Measurements from ENCODE around the gene FNIP2. TPM values are rescaled to one million over a fixed set of nuclear protein-coding genes. Genes with fewer than 3 reads are reported as not detected.
A peak's percentile ranks its signal among the peaks of the same experiment; 100 is the strongest.

The FNIP2 gene
- total RNA-seq, 1 donor from 2014 or later, result 56.0 TPM

DNA sequence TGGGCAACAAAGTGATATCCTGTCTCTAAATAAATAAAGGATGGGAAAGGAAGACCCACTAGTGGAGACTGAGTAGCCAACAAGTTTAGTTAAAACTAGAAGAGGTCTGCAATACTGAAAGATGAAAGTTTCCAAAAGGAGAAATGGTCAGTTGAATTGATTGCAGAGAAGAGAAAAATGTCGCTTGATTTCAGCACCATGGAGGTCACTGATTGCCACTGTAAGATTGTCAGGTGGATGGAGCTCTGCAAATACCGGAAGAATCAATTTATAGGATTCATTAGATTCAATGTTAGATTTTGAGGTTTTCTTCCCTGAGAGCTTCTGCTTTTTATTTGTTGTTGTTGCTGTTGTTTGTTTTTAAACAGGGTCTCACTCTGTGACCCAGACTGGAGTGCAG, 5.4 kb upstream of the FNIP2 start:
- H3K9me3 Mint-ChIP-seq (ENCODE audit: low read depth), result peaks cover 4% of the 10 kb centered on the region
- peaks cover 4% of the 10 kb centered on the region for H3K27me3 Mint-ChIP-seq
- no peaks in the 10 kb centered on the region for H3K36me3 Mint-ChIP-seq (ENCODE audit: insufficient read depth)
- no peak for TF ChIP-seq CTCF (IDR thresholded peaks at IDR 0.05; ENCODE audit: unreplicated experiment)
- H3K27ac Mint-ChIP-seq, result no peak overlapping the region
- H3K4me3 Mint-ChIP-seq (ENCODE audit: low read depth), result no peak overlapping the region
- H3K4me1 Mint-ChIP-seq (ENCODE audit: low read depth), result peaks cover 9% of the 10 kb centered on the region
- no peak for DNase-seq (ENCODE audit: low spot score, unreplicated experiment)

DNA sequence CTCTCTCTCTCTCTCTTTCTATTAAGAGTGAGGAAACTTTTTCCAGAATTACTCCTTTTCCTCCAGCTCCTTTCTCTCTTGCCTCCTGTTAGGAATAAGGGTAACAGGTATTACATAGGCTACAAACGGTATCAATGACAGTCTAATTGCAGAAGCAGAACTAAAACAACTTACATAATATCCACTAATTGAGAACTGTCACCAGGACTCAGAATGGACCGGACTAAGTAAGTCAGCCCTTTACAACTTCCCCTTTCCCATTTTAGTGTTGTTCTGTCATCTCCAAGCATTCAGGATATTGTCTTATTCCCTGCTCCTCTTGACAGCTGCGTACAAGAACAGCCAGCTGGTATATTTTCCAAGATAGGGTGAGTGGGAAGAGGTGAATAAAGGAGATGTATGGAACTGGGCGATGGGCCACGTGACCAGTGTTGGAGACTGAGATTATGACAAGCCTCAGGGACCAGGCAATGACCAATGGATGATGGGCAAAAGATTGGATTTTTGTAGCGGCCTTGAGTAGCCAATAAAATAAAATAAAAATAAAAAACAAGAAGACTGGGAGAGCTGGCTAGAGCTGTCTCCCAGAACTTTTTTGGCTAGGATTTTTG, 2.3 kb upstream of the FNIP2 start:
- H3K27ac Mint-ChIP-seq, result no peak overlapping the region
- no peak overlapping the region for H3K4me3 Mint-ChIP-seq (ENCODE audit: low read depth)
- H3K9me3 Mint-ChIP-seq (ENCODE audit: low read depth), result no peaks in the 10 kb centered on the region
- no peaks in the 10 kb centered on the region for H3K36me3 Mint-ChIP-seq (ENCODE audit: insufficient read depth)
- DNase-seq (ENCODE audit: low spot score, unreplicated experiment), result no peak
- H3K27me3 Mint-ChIP-seq, result peaks cover 4% of the 10 kb centered on the region
- no peak for TF ChIP-seq CTCF (IDR thresholded peaks at IDR 0.05; ENCODE audit: unreplicated experiment)
- peaks cover 18% of the 10 kb centered on the region for H3K4me1 Mint-ChIP-seq (ENCODE audit: low read depth)

- Mint-ChIP-seq H3K9me3 (ENCODE audit: low read depth) (no peaks in the 10 kb centered on the region), H3K36me3 (ENCODE audit: insufficient read depth) (no peaks in the 10 kb centered on the region), H3K27me3 (peaks cover 4% of the 10 kb centered on the region), H3K27ac (peak overlapping the region; percentile 99), H3K4me1 (ENCODE audit: low read depth) (peaks cover 24% of the 10 kb centered on the region), H3K4me3 (ENCODE audit: low read depth) (peak overlapping the region; percentile 83)
- no peak for TF ChIP-seq CTCF (IDR thresholded peaks at IDR 0.05; ENCODE audit: unreplicated experiment)
- no peak for DNase-seq (ENCODE audit: low spot score, unreplicated experiment)
Measured at GRCh38 chr4:158767451-158767850, 1.4 kb upstream of the FNIP2 start.

- DNase-seq (ENCODE audit: low spot score, unreplicated experiment), result peak; percentile 33
- no peaks in the 10 kb centered on the region for H3K36me3 Mint-ChIP-seq (ENCODE audit: insufficient read depth)
- peak overlapping the region; percentile 98 for H3K4me3 Mint-ChIP-seq (ENCODE audit: low read depth)
- H3K27ac Mint-ChIP-seq, result peak overlapping the region; percentile 97
- H3K4me1 Mint-ChIP-seq (ENCODE audit: low read depth), result peaks cover 27% of the 10 kb centered on the region
- no peaks in the 10 kb centered on the region for H3K9me3 Mint-ChIP-seq (ENCODE audit: low read depth)
- H3K27me3 Mint-ChIP-seq, result peaks cover 4% of the 10 kb centered on the region
- no peak for TF ChIP-seq CTCF (IDR thresholded peaks at IDR 0.05; ENCODE audit: unreplicated experiment)
Measured at GRCh38 chr4:158769175-158769921, 522 bp downstream of the FNIP2 start.

DNA sequence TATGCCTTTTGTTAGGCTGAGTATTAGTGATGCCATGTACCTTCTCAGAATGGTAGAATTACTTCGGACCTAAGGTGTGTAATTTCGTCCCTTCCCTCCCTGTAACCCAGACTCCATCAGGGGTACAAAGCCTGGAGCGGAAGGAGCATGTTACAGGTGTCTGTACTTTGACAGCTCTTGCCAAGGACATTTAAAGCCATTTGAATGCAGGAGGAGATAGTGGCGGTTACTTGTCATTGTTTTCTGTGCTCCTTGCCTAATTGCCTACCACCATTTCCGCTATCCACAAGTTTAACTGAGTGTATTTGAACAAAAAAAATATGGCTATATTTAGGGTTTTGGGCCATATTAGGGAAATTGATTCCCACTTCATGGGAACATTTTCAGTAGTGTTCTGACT, 1.8 kb downstream of the FNIP2 start:
- no peaks in the 10 kb centered on the region for H3K9me3 Mint-ChIP-seq (ENCODE audit: low read depth)
- H3K4me3 Mint-ChIP-seq (ENCODE audit: low read depth), result peak overlapping the region; percentile 98
- peak overlapping the region; percentile 55 for H3K27ac Mint-ChIP-seq
- peaks cover 37% of the 10 kb centered on the region for H3K4me1 Mint-ChIP-seq (ENCODE audit: low read depth)
- no peaks in the 10 kb centered on the region for H3K36me3 Mint-ChIP-seq (ENCODE audit: insufficient read depth)
- TF ChIP-seq CTCF (IDR thresholded peaks at IDR 0.05; ENCODE audit: unreplicated experiment), result no peak
- no peak for DNase-seq (ENCODE audit: low spot score, unreplicated experiment)
- peaks cover 4% of the 10 kb centered on the region for H3K27me3 Mint-ChIP-seq
